ENCODE data around the gene MORN1. TPM values are rescaled to one million over a fixed set of nuclear protein-coding genes. Genes with fewer than 3 reads are reported as not detected.

Gene MORN1
- total and polyA plus RNA-seq, 8 donors, result 2.6 to 18.1 (median 5.7) TPM

GRCh38 chr1:2376261-2376741 lies 15.1 kb downstream of the MORN1 start:
- DNase-seq, result no peak
- H3K36me3 ChIP-seq, result peaks cover 0 to 12% (median 10%) of the 10 kb centered on the region in 4 donors
- no peak overlapping the region for H3K4me3 ChIP-seq
- H3K27ac ChIP-seq, result no peak overlapping the region
- H3K4me1 ChIP-seq, result peaks cover under 1 to 4% (median under 1%) of the 10 kb centered on the region in 4 donors
- no peaks in the 10 kb centered on the region for H3K9me3 ChIP-seq
- intact Hi-C loops (cut with DNase I; ENCODE audit: low total_unique reads), result no loop called here
- TF ChIP-seq CTCF (IDR thresholded peaks at IDR 0.05) (no peak), POLR2A (IDR thresholded peaks at IDR 0.05) (no peak), EP300 (IDR thresholded peaks at IDR 0.05) (no peak), POLR2AphosphoS5 (IDR thresholded peaks at IDR 0.05) (no peak)
- H3K27me3 ChIP-seq, result no peaks in the 10 kb centered on the region
- 83 to 89% (median 87%) methylated on average over 9 to 23 of the region's 23 CpGs for WGBS, 5 donors

- no peak for TF ChIP-seq EP300 (IDR thresholded peaks at IDR 0.05)
- TF ChIP-seq POLR2AphosphoS5 (IDR thresholded peaks at IDR 0.05), result no peak
- TF ChIP-seq POLR2A (IDR thresholded peaks at IDR 0.05), result no peak
- TF ChIP-seq CTCF (IDR thresholded peaks at IDR 0.05), result no peak
- H3K9me3 ChIP-seq, result no peaks in the 10 kb centered on the region
- H3K36me3 ChIP-seq, result peaks cover 0 to 15% (median 14%) of the 10 kb centered on the region in 4 donors
- no peaks in the 10 kb centered on the region for H3K27me3 ChIP-seq
- H3K27ac ChIP-seq, result no peak overlapping the region
- no peaks in the 10 kb centered on the region for H3K4me1 ChIP-seq
- intact Hi-C loops (cut with DNase I; ENCODE audit: low total_unique reads), result no loop called here
- DNase-seq, result no peak
- WGBS, 5 donors, result 84 to 90% (median 84%) methylated on average over 5 to 7 of the region's 7 CpGs
- H3K4me3 ChIP-seq, result no peak overlapping the region
Measured at GRCh38 chr1:2375923-2376260, 15.5 kb downstream of the MORN1 start.

- 83 to 93% (median 87%) methylated on average over 16 to 23 of the region's 23 CpGs for WGBS, 5 donors
- DNase-seq, result no peak
- Histone ChIP-seq H3K27ac (no peak overlapping the region), H3K4me1 (no peaks in the 10 kb centered on the region), H3K4me3 (no peak overlapping the region), H3K9me3 (no peaks in the 10 kb centered on the region), H3K36me3 (peaks cover 0 to 19% (median 16%) of the 10 kb centered on the region in 4 donors), H3K27me3 (no peaks in the 10 kb centered on the region)
- TF ChIP-seq EP300 (IDR thresholded peaks at IDR 0.05) (no peak), POLR2AphosphoS5 (IDR thresholded peaks at IDR 0.05) (no peak), POLR2A (IDR thresholded peaks at IDR 0.05) (no peak), CTCF (IDR thresholded peaks at IDR 0.05) (no peak)
- intact Hi-C loops (cut with DNase I; ENCODE audit: low total_unique reads), result no loop called here
Measured at GRCh38 chr1:2375246-2375922, 16.0 kb downstream of the MORN1 start.

GRCh38 chr1:2374252-2375155 lies 16.9 kb downstream of the MORN1 start:
- Histone ChIP-seq H3K27ac (no peak overlapping the region), H3K36me3 (peaks cover 0 to 27% (median 18%) of the 10 kb centered on the region in 4 donors), H3K4me3 (no peak overlapping the region), H3K4me1 (no peaks in the 10 kb centered on the region), H3K27me3 (no peaks in the 10 kb centered on the region), H3K9me3 (no peaks in the 10 kb centered on the region)
- TF ChIP-seq EP300 (IDR thresholded peaks at IDR 0.05), result no peak
- no peak for TF ChIP-seq POLR2AphosphoS5 (IDR thresholded peaks at IDR 0.05)
- no peak for TF ChIP-seq CTCF (IDR thresholded peaks at IDR 0.05)
- TF ChIP-seq POLR2A (IDR thresholded peaks at IDR 0.05), result no peak
- 79 to 89% (median 85%) methylated on average over 17 of the region's 17 CpGs for WGBS, 5 donors
- DNase-seq, result no peak
- intact Hi-C loops (cut with DNase I; ENCODE audit: low total_unique reads), result no loop called here
